ENCODE measurements around the gene RGR.

RGR gene

DNA sequence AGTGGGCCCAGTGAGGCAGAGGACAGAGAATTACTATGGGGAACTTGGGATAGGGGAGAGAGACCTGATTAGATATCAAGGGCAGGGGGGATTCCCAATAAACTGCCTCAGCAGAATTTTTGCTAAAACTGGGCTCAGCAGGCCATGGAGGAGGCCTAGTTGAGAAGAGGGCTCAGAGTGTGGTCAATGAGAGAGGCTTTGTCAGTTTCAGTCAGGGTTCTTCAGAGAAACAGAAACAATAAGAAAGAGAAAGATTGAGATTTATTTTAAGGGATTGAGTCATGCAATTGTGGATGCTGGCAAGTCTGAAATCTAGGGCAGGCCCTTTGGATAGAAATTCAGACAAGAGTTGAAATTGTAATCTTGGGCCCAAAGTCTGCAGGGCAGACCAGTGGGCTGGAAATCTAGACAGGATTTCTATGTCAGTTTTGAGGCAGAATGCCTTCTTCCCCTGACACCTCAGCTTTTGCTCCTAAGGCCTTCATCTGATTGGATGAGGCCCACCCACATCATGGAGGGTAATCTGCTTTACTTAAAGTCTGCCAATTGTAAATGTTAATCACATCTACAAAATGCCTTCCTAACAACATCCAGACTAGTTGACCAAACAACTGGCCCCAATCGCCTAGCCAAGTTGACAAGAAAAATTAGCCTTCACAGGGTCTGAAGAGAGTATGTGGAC is 50.1 kb downstream of the RGR start:
- no peak for DNase-seq (ENCODE audit: low read depth in 2 of 2)

DNA sequence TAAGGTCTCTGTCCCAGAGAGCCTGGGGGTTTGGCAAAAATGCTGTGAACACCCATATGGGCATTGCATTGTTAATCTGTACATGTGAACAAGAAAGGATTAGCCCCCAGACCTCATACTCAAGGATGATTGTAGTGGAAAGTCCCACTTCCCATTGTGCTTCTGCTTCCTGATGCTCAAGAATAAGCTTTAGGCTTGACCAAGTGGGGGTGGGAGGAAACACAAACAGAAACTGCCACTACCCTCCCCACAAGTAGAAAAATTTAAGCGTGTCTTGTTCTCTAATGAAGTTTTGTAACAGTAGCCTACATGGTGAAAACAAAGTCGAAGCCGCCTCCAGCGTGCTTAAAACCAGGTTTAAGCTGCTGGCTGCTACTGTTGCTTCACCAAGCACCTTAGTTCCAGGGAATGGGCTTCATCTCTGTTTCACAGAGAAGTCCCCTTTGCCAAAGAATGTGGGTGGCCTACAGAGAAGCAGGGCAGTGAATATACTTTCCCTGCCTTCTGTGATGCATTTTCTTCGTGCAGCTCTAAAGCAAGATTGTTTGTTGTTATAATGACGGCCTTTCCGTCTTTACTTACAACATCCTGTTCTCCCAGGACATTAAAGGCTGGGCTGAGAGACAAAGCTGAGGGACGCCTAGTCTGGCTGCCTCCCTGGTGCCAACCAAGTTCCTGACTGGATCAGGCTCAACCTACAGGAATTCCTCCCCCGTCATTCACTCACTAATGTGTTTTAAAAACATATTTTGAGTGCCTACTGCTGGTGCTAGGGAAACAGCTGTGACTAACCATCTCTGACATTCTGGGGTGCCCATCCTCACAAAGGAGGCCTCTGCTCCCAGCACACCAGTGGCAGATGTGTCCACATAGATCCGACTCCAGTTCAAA is 51.5 kb downstream of the RGR start:
- DNase-seq (ENCODE audit: low read depth in 2 of 2) = no peak

DNA sequence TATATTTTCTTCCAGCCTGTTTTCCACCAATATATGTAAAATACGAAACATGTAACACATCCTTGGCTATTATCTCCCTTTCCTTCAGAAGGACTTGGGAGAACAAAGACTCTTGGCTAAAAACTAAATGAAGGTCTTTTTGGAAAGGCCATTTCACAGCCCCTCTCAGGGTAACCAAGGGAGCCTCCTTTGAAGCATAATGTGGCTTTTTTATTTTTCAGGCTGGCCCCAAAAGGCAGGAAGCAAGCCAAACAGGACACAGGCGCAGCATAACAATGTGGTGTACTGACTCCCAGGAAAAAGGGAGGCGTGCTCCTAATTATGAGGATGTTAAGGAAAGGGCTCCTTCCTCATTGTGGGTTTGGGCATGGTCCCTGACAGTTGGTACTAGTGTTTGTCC is 53.2 kb downstream of the RGR start:
- no peak for DNase-seq (ENCODE audit: low read depth in 2 of 2)

DNA sequence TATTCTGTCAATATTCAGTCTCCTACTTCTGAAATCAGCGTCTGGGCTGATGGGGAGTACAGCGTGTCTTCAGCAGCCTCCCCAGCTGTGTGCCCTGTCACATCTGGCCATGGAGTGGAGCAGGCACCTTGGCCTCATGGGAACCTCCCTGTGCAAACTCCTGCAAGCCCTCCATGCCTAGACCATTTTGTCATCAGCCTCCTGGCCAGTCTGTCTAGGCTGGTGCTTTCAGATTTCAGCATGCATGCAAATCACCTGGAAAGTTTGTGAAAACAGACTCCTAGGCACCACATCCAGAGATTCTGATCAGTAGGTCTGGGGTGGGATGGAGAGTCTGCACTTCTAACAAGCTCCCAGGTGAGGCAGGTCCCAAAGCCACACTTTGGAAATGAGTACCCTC is 57.4 kb downstream of the RGR start:
- DNase-seq (ENCODE audit: low read depth in 2 of 2) = no peak

DNA sequence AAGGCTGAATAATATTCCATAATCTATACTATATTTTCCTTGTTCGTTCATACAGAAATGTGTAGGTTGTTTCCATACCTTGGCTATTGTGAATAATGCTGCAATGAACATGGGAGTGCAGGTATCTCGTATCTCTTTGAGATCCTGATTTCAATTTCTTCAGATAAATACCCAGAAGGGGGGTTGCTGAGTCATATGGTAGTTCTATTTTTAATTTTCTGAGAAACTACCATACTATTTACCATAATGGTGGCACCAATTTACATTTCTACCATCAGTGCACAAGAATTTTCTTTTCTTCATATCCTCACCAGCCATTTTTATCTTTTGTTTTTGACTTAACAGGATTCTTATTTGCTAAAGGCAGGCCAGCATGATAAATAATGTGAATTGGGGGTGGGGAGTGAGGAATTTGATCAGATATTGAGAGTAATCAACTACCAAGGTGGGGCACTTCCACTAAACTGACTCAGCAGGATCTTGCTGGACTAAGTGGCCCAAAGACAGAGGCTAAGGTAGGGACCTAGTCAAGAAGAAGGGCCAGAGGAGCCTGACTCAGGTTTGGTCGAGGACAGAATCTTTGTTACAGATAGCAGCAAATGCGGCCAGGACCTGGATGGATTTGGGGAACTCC is 62.0 kb downstream of the RGR start:
- DNase-seq (ENCODE audit: low read depth in 2 of 2) = no peak

DNA sequence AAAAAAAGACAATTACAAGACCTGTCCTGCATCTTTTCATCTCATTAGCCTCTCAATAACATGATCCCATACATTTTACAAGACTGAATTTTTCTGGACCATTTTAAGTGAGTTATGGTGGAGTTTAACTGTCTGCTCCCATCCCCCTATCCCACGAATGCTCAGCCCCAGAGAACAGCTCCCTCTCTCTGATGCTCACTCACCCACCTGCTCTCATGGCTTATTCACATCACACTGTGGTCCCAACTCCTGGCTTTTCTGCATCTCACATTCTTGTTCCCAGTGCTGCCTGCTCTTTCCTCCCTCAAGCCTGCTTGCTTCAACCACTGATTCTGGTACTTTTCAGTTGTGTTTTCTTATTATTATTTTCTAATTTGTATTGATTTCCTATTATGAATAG is 63.2 kb downstream of the RGR start:
- no peak for DNase-seq (ENCODE audit: low read depth in 2 of 2)

DNA sequence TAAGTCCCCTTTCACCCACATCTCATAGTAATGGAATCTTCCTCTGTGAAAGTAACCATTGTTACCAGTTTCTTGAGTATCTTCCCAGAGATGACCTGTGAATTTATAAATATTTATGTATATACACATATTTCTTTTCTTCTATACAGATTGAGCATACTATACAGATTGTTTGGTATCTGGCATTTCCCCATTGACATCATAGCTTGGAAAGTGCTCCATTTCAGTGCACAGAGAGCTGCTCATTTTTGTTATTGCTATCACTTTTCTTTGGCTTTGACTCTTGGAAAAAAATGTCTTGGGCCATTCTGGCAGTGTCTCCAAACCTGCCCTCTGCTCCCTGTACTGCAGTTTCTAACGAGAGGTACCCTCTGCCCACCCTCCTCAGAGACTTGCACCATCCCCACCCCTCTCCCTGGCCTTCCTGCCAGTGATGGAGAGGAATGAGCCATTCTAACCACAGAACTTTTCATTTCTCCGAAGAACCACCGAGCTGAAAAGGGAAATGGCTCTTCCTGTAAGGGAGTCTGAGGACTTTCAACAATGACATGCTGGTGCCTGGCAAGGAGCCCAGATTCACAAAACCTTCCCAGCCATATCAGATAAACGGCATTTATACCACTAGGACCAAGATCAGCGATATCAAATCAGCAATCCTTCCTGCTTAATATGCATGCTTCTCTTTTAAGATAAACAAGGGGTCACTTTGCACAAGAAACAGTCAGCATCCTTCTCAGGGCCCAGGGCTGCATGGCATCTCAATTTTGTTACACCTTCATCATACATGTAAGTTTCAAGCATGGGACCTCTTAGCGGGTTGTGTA is 63.8 kb downstream of the RGR start:
- DNase-seq (ENCODE audit: low read depth in 2 of 2) = no peak
